Small intestine (tissue), 16 donors: ENCODE data around the gene ERVMER34-1. TPM values are rescaled to one million over a fixed set of nuclear protein-coding genes. Genes with fewer than 3 reads are reported as not detected.

Experiments
- DNase-seq, 2 donors: peaks; one replicate each; pipeline versions ENCODE4 v3.0.0 to v3.0.0-alpha.2; 2013
- FAIRE-seq: peaks from 2 replicates; lab custom pipeline; 2012; peaks lifted over from hg19 to GRCh38; lab: Jason Lieb, UNC
- H3K27ac ChIP-seq, 3 donors: one replicate each; pipeline ENCODE4 v1.5.1; 2013; ENCODE audit warnings: low read length in 2 of 3, mild to moderate bottlenecking in 2 of 3, control low read depth in 1 of 3, inconsistent platforms in 1 of 3, low read depth in 1 of 3, moderate library complexity in 1 of 3
- H3K27me3 ChIP-seq, 3 donors: one replicate each; pipeline ENCODE4 v1.6.1; 2013; ENCODE audit warnings: low read length in 3 of 3, inconsistent platforms in 1 of 3; ENCODE audit not compliant: control insufficient read depth in 3 of 3, insufficient read depth in 3 of 3
- H3K36me3 ChIP-seq, 3 donors: one replicate each; pipeline ENCODE4 v1.6.1; 2013; ENCODE audit warnings: low read length in 3 of 3, inconsistent platforms in 1 of 3, low read depth in 1 of 3, mild to moderate bottlenecking in 1 of 3, moderate library complexity in 1 of 3; ENCODE audit not compliant: control insufficient read depth in 3 of 3, insufficient read depth in 2 of 3
- H3K4me1 ChIP-seq, 3 donors: one replicate each; pipeline ENCODE4 v1.6.1; 2013; ENCODE audit warnings: low read length in 2 of 3, inconsistent platforms in 1 of 3, low read depth in 1 of 3, mild to moderate bottlenecking in 1 of 3, moderate library complexity in 1 of 3; ENCODE audit not compliant: control insufficient read depth in 3 of 3, insufficient read depth in 2 of 3
- H3K4me3 ChIP-seq, 3 donors: one replicate each; pipeline ENCODE4 v1.5.1; 2013; ENCODE audit warnings: low read length in 3 of 3, control low read depth in 1 of 3, inconsistent platforms in 1 of 3, low read depth in 1 of 3, mild to moderate bottlenecking in 1 of 3, moderate library complexity in 1 of 3
- H3K9me3 ChIP-seq, 2 donors: one replicate each; pipeline ENCODE4 v1.6.1; 2013; ENCODE audit warnings: low read depth in 1 of 2, low read length in 1 of 2; ENCODE audit not compliant: control insufficient read depth in 2 of 2, insufficient read depth in 1 of 2
- WGBS, 3 donors: extraction: QIAGEN DNeasy Blood & Tissue Kit; methylation state at CpG; one replicate each; pipeline ENCODE4 v1.1.7; 2013; 5-methylcytosine and 5-hydroxymethylcytosine counted together
- long read RNA-seq, 10 donors: transcript quantifications; one replicate each; lab custom pipeline, GENCODE V29; 2026
- polyA plus RNA-seq, 4 donors: library from polyadenylated mRNA; stranded (reverse) in 3 of 4; unstranded in 1 of 4; fragments of 200-250 nt in 3 of 4; fragments of 120-200 nt in 1 of 4; gene quantifications; one replicate each; pipeline versions ENCODE4 v1.2.1 to v1.2.3, GENCODE V29; 2013
- donor health status: healthy with polysubstance abuse.
- donor health status: control.
- donor health status: control.
- donor health status: Bipolar disorder and iron deficiency.
- donor health status: healthy.

The ERVMER34-1 gene
- 1 to 10 TPM in 1 of 4 donors, under 1 TPM in 2, not detected in 1; 0.27 to 1.3 (median 0.37) TPM for polyA plus RNA-seq
- long read RNA-seq, donor 1, result 0 reads
- long read RNA-seq, donor 2, result 0 reads
- long read RNA-seq, donor 3, result 0 reads
- long read RNA-seq, donor 4, result 0 reads
- long read RNA-seq, donor 5, result 0 reads
- long read RNA-seq, donor 6, result 0 reads
- long read RNA-seq, donor 7, result 0 reads
- long read RNA-seq, donor 8, result 0 reads
- long read RNA-seq, donor 9, result 0 reads
- long read RNA-seq, donor 10, result 0 reads

GRCh38 chr4:52750819-52751486 lies at the start of gene ERVMER34-1:
ERVMER34-1 (minus strand) TSS chr4:52751425; CDS start chr4:52745520, 5,905 bp downstream.
- H3K27ac ChIP-seq, result no peak within 1 kb of the TSS
- peak within 1 kb of the TSS; percentile 48 to 61 (median 54) for H3K4me3 ChIP-seq
- H3K36me3 ChIP-seq, result no peaks in the 10 kb centered on the region
- H3K27me3 ChIP-seq, result peaks cover 0 to 17% (median 8%) of the 10 kb centered on the region in 3 donors
- DNase-seq, result peak; percentile 16 to 74
- no peak for FAIRE-seq
- peaks cover 0 to 3% (median 2%) of the 10 kb centered on the region in 3 donors for H3K4me1 ChIP-seq
- 2 to 3% (median 3%) methylated on average over 44 to 61 of the region's 61 CpGs for WGBS, 3 donors
- no peaks in the 10 kb centered on the region for H3K9me3 ChIP-seq

DNA sequence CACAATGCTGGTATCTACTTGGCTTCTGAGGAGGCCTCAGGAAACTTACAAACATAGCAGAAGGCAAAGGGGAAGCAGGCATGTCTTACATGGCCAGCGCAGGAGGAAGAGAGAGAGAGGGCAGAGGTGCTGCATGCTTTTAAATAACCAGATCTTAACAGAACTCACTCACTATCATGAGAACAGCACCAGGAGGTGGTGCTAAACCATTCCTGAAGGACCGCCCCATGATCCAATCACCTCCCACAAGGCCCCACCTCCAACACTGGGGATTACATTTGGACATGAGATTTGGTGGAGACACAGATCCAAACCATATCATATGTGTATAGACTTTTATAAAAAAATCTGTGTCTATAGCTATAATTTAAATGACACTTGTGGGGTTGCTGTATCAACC lies 48.6 kb upstream of the ERVMER34-1 start:
- Histone ChIP-seq H3K4me3 (no peak overlapping the region), H3K27ac (no peak overlapping the region), H3K36me3 (no peaks in the 10 kb centered on the region), H3K9me3 (no peaks in the 10 kb centered on the region), H3K27me3 (no peaks in the 10 kb centered on the region), H3K4me1 (no peaks in the 10 kb centered on the region)
- FAIRE-seq (no peak), DNase-seq (no peak)
- 88 to 100% (median 90%) methylated on average over 2 of the region's 2 CpGs for WGBS, 3 donors

DNA sequence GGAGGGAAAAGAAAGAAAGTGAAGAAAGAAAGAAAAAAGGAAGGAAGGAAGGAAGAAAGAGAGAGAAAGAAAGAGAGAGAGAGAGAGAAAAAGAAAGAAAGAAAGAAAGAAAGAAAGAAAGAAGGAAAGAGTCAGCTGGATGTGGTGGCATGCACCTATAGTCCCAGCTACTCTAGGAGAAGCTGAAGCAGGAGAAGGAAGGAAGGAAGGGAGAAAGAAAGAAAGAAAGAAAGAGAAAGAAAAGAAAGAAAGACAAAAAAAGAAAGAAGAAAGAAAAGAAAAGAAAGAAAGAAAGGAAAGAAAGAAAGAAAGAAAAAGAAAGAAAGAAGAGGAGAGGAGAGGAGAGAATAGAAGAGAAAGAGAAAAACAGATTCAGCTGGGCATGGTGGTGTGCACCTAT lies 44.3 kb upstream of the ERVMER34-1 start:
- no peak overlapping the region for H3K27ac ChIP-seq
- no peaks in the 10 kb centered on the region for H3K36me3 ChIP-seq
- no peak for FAIRE-seq
- H3K27me3 ChIP-seq, result no peaks in the 10 kb centered on the region
- DNase-seq, result no peak
- H3K4me1 ChIP-seq, result no peaks in the 10 kb centered on the region
- H3K9me3 ChIP-seq, result no peaks in the 10 kb centered on the region
- no peak overlapping the region for H3K4me3 ChIP-seq

GRCh38 chr4:52791936-52792335 lies 40.7 kb upstream of the ERVMER34-1 start:
- H3K4me3 ChIP-seq, result no peak overlapping the region
- H3K27me3 ChIP-seq, result no peaks in the 10 kb centered on the region
- no peaks in the 10 kb centered on the region for H3K4me1 ChIP-seq
- 89 to 92% (median 90%) methylated on average over 5 of the region's 5 CpGs for WGBS, 3 donors
- no peak for FAIRE-seq
- H3K36me3 ChIP-seq, result no peaks in the 10 kb centered on the region
- DNase-seq, result no peak
- H3K27ac ChIP-seq, result no peak overlapping the region
- no peaks in the 10 kb centered on the region for H3K9me3 ChIP-seq

- DNase-seq (no peak), FAIRE-seq (no peak)
- no peaks in the 10 kb centered on the region for H3K4me1 ChIP-seq
- no peaks in the 10 kb centered on the region for H3K27me3 ChIP-seq
- no peak overlapping the region for H3K4me3 ChIP-seq
- H3K36me3 ChIP-seq, result no peaks in the 10 kb centered on the region
- no peaks in the 10 kb centered on the region for H3K9me3 ChIP-seq
- 94 to 96% (median 94%) methylated on average over 6 of the region's 6 CpGs for WGBS, 3 donors
- no peak overlapping the region for H3K27ac ChIP-seq
Observed at GRCh38 chr4:52789774-52790173, 38.5 kb upstream of the ERVMER34-1 start.

DNA sequence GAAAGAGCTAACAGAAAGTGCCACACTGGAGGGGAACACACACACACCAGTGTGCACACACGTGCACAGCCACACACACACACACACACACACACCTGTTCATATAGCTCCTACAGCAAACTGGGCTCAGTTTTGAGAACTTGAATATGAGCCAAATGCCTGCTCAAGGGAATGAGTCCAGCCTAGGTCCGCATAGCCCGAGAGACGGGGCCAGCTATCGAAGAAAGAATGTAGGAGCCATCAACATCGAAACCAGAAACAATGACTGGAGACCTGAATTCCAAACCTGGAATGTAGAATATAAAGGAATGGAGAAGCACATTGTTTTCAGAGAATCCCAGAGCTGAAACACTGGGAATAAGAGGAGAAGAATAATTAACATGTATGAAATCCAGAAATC lies 37.6 kb upstream of the ERVMER34-1 start:
- DNase-seq (no peak), FAIRE-seq (no peak)
- Histone ChIP-seq H3K9me3 (peaks cover 0 to 3% of the 10 kb centered on the region in 2 donors), H3K4me1 (no peaks in the 10 kb centered on the region), H3K27ac (no peak overlapping the region), H3K4me3 (no peak overlapping the region), H3K27me3 (no peaks in the 10 kb centered on the region), H3K36me3 (no peaks in the 10 kb centered on the region)
- WGBS, 3 donors, result 85 to 88% (median 87%) methylated on average over 6 of the region's 6 CpGs

DNA sequence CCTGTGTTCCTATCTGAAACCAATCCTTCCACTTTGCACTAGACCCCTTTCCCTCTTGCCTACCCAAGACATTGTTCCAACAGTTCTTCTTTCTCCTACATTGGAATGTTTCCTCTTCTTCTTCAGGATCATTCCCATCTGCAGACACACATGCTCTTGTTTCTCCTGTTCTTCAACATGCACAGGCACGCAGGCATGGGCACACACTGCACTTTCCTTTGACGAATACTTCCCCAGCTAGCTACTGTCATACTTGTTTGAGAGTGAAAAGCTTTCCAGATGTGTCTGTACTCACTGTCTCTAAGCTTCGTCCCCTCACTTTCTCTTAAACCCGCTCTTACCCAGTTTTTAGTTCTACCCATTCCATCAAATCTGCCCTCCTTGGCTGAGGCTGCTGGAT lies 31.8 kb upstream of the ERVMER34-1 start:
- no peak for DNase-seq
- no peak overlapping the region for H3K27ac ChIP-seq
- no peaks in the 10 kb centered on the region for H3K36me3 ChIP-seq
- H3K4me1 ChIP-seq, result no peaks in the 10 kb centered on the region
- no peak overlapping the region for H3K4me3 ChIP-seq
- FAIRE-seq, result no peak
- no peaks in the 10 kb centered on the region for H3K27me3 ChIP-seq
- WGBS, 3 donors, result 86 to 93% (median 90%) methylated on average over 4 of the region's 4 CpGs
- peaks cover 0 to 3% of the 10 kb centered on the region in 2 donors for H3K9me3 ChIP-seq

DNA sequence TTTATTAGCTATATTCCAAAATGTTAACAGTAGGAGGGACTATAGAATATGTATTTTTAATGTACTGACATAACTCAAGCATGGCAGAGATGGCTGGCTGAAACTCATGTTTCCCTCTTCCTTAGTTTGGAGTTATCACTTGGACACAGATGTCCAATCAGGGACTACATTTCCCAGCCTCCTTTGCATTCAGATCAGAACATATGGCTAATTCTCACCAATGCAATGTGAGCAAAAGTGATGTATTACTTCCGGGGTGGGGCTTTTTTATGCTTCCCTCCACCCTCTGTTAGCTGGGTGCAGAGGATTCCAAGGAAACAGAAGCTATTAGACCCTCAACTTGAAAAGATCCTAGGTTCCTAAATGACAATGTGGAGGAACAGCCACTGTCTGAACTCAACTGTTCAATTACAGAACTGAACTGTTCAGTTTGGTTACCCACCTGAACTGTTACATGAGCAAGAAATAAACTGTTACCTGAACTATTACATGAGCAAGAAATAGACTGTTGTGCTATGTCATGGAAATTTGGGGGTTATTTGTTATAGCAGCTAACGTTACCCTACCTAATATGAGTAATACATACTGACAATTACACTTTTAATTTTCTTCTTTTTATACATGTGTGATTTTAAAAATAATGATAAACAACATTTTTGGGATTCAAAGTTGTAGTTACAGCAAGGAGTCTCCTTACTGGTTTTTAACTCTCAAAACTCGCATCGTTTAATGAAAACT lies 29.6 kb upstream of the ERVMER34-1 start:
- DNase-seq, result no peak
- WGBS, 3 donors, result 90 to 93% (median 92%) methylated on average over 4 of the region's 4 CpGs
- H3K27me3 ChIP-seq, result no peaks in the 10 kb centered on the region
- peaks cover 0 to 3% of the 10 kb centered on the region in 2 donors for H3K9me3 ChIP-seq
- H3K4me1 ChIP-seq, result no peaks in the 10 kb centered on the region
- no peak overlapping the region for H3K27ac ChIP-seq
- no peaks in the 10 kb centered on the region for H3K36me3 ChIP-seq
- no peak overlapping the region for H3K4me3 ChIP-seq
- no peak for FAIRE-seq
